CD4-positive, alpha-beta T cell (primary cell): ENCODE measurements around the gene FN1. TPM values are rescaled to one million over a fixed set of nuclear protein-coding genes. Genes with fewer than 3 reads are reported as not detected.

Experiments
- ATAC-seq: fragments of 200-7000 bp; cut with Tn5 transposase; one replicate; pipeline ENCODE4 v1.10.0; 2022; ENCODE audit warnings: mild to moderate bottlenecking; ENCODE audit not compliant: poor library complexity
- CTCF ChIA-PET: fragments of 350-600 bp; sonication (Branson Sonifier 250); formaldehyde crosslinking; loops from one replicate; lab custom pipeline; 2021; ENCODE audit warnings: antibody characterized with exemption, inconsistent platforms; lab: Charles Lee
- POLR2A ChIA-PET: fragments of 350-600 bp; sonication (Branson Sonifier 250); formaldehyde crosslinking; loops from one replicate; lab custom pipeline; 2021; ENCODE audit warnings: antibody characterized with exemption, inconsistent platforms; lab: Charles Lee
- DNase-seq, 14 experiments: peaks; one replicate each; pipeline ENCODE4 v3.0.0-alpha.2; 2013 to 2020; ENCODE audit warnings: mixed read lengths in 2 of 14
- H3K27ac ChIP-seq, 2 donors: one replicate each; pipeline versions ENCODE4 v1.5.1 to v1.7.0; 2013; ENCODE audit warnings: low read length in 2 of 2, low read depth in 1 of 2, mild to moderate bottlenecking in 1 of 2
- H3K27me3 ChIP-seq, 2 experiments: 1 replicate in 1 of 2; 2 replicates in 1 of 2; pipeline versions ENCODE4 v1.6.1 to v1.7.0; 2013; ENCODE audit warnings: low read length in 2 of 2, control low read depth in 1 of 2, mild to moderate bottlenecking in 1 of 2, moderate library complexity in 1 of 2; ENCODE audit not compliant: insufficient read depth in 2 of 2, control insufficient read depth in 1 of 2
- H3K36me3 ChIP-seq: one replicate; pipeline ENCODE4 v1.6.1; 2013; ENCODE audit warnings: low read length, control low read depth; ENCODE audit not compliant: insufficient read depth
- H3K4me1 ChIP-seq: one replicate; pipeline ENCODE4 v1.6.1; 2013; ENCODE audit warnings: low read length, control low read depth; ENCODE audit not compliant: insufficient read depth
- H3K4me3 ChIP-seq: one replicate; pipeline ENCODE4 v1.5.1; 2013; ENCODE audit warnings: mild to moderate bottlenecking, low read length, moderate library complexity
- H3K9me3 ChIP-seq, 2 experiments: 1 replicate in 1 of 2; 2 replicates in 1 of 2; pipeline versions ENCODE4 v1.6.1 to v1.7.0; 2013; ENCODE audit warnings: low read length in 2 of 2, mild to moderate bottlenecking in 2 of 2, control low read depth in 1 of 2, moderate library complexity in 1 of 2; ENCODE audit not compliant: control insufficient read depth in 1 of 2, insufficient read depth in 1 of 2
- H3K27ac Mint-ChIP-seq: one replicate; pipeline ENCODE4 v1.8.0; 2020; ENCODE audit warnings: mixed read lengths
- H3K27me3 Mint-ChIP-seq: one replicate; pipeline ENCODE4 v1.8.0; 2021; ENCODE audit warnings: mixed read lengths
- H3K36me3 Mint-ChIP-seq: one replicate; pipeline ENCODE4 v1.8.0; 2021; ENCODE audit warnings: low read depth, mixed read lengths
- H3K4me1 Mint-ChIP-seq: one replicate; pipeline ENCODE4 v1.8.0; 2021; ENCODE audit warnings: low read depth, mixed read lengths
- H3K4me3 Mint-ChIP-seq: one replicate; pipeline ENCODE4 v1.8.0; 2020; ENCODE audit warnings: mild to moderate bottlenecking, mixed read lengths
- H3K9me3 Mint-ChIP-seq: one replicate; pipeline ENCODE4 v1.8.0; 2020; ENCODE audit warnings: mixed read lengths
- CTCF ChIP-seq: fragments of 200-600 bp; IDR thresholded peaks from one replicate; pipeline ENCODE4 v1.8.0; 2022; ENCODE audit warnings: antibody characterized with exemption, mild to moderate bottlenecking
- intact Hi-C, 2 experiments: fragments of 100-400 bp; cut with DNase I in 1 of 2; cut with micrococcal nuclease in 1 of 2; formaldehyde crosslinking; loops; one replicate each; pipeline versions ENCODE4 v1.15.1 to v1.9.0; 2023 to 2025; cut with DNase I, micrococcal nuclease
- total RNA-seq, 174 experiments: library from RNA in 2 of 174; stranded (reverse) in 2 of 174; gene quantifications; one replicate each; pipeline ENCODE4 v1.2.3 and lab custom pipeline; 2021 to 2026

Gene FN1
- total RNA-seq, 2 experiments from 2014 or later = 0.41 to 0.61 TPM

- Mint-ChIP-seq H3K36me3 (peaks cover 48% of the 10 kb centered on the region), H3K27me3 (no peaks in the 10 kb centered on the region)
- CTCF ChIA-PET = no interaction called here
These were observed 80.1 kb downstream of the FN1 start for GRCh38 chr2:215355801-215356200.

GRCh38 chr2:215354771-215355695 lies 80.8 kb downstream of the FN1 start:
- POLR2A ChIA-PET = no interaction called here
- no peak for DNase-seq

More at GRCh38 chr2:215355801-215356200, 80.1 kb downstream of the FN1 start:
- H3K9me3 ChIP-seq = no peaks in the 10 kb centered on the region
- no peaks in the 10 kb centered on the region for H3K27me3 ChIP-seq
- H3K4me3 ChIP-seq = no peak overlapping the region
- H3K27ac ChIP-seq = no peak overlapping the region
- intact Hi-C loops = no loop called here
- Mint-ChIP-seq H3K4me1 (no peaks in the 10 kb centered on the region), H3K4me3 (no peak overlapping the region), H3K9me3 (no peaks in the 10 kb centered on the region), H3K27ac (no peak overlapping the region)
- peaks cover 6% of the 10 kb centered on the region for H3K36me3 ChIP-seq
- POLR2A ChIA-PET = no interaction called here
- ATAC-seq (no peak), DNase-seq (no peak)
- H3K4me1 ChIP-seq = no peaks in the 10 kb centered on the region
- TF ChIP-seq CTCF = no peak

GRCh38 chr2:215352602-215353001 lies 83.3 kb downstream of the FN1 start:
- POLR2A ChIA-PET = no interaction called here
- H3K9me3 ChIP-seq = no peaks in the 10 kb centered on the region
- intact Hi-C loops = no loop called here
- no peak overlapping the region for H3K27ac Mint-ChIP-seq
- no peak overlapping the region for H3K4me3 Mint-ChIP-seq
- H3K36me3 ChIP-seq = peaks cover 28% of the 10 kb centered on the region
- DNase-seq (no peak), ATAC-seq (no peak)
- no peak overlapping the region for H3K27ac ChIP-seq
- H3K27me3 ChIP-seq = no peaks in the 10 kb centered on the region
- no peaks in the 10 kb centered on the region for H3K9me3 Mint-ChIP-seq
- CTCF ChIA-PET = no interaction called here
- TF ChIP-seq CTCF = no peak
- no peaks in the 10 kb centered on the region for H3K4me1 ChIP-seq
- H3K36me3 Mint-ChIP-seq = peaks cover 79% of the 10 kb centered on the region
- no peaks in the 10 kb centered on the region for H3K27me3 Mint-ChIP-seq
- no peak overlapping the region for H3K4me3 ChIP-seq
- no peaks in the 10 kb centered on the region for H3K4me1 Mint-ChIP-seq

More at GRCh38 chr2:215354771-215355695, 80.8 kb downstream of the FN1 start:
- Mint-ChIP-seq H3K27ac (no peak overlapping the region), H3K4me3 (no peak overlapping the region), H3K36me3 (peaks cover 56% of the 10 kb centered on the region), H3K9me3 (no peaks in the 10 kb centered on the region), H3K4me1 (no peaks in the 10 kb centered on the region), H3K27me3 (no peaks in the 10 kb centered on the region)
- no peak overlapping the region for H3K4me3 ChIP-seq
- H3K36me3 ChIP-seq = peaks cover 12% of the 10 kb centered on the region
- TF ChIP-seq CTCF = no peak
- no peaks in the 10 kb centered on the region for H3K27me3 ChIP-seq
- H3K9me3 ChIP-seq = no peaks in the 10 kb centered on the region
- CTCF ChIA-PET = no interaction called here
- no peak overlapping the region for H3K27ac ChIP-seq
- H3K4me1 ChIP-seq = no peaks in the 10 kb centered on the region
- intact Hi-C loops = no loop called here
- no peak for ATAC-seq
